Type B pancreatic cell (in vitro differentiated cells): ENCODE measurements around the gene GPR34. TPM values are rescaled to one million over a fixed set of nuclear protein-coding genes. Genes with fewer than 3 reads are reported as not detected.
"Not testable (repeated sequence)": the region's sequence is repeated elsewhere in the genome, so short reads cannot be mapped to it uniquely, and the experiment has no call there.

Experiments used
- DNase-seq: peaks from one replicate; pipeline ENCODE4 v3.0.0; 2021; ENCODE audit warnings: mixed read lengths; ENCODE audit not compliant: unreplicated experiment; ENCODE audit errors: extremely low spot score
- H3K27ac Mint-ChIP-seq: 2 replicates; pipeline ENCODE4 v1.8.0; 2021; ENCODE audit warnings: mild to moderate bottlenecking, mixed read lengths
- H3K27me3 Mint-ChIP-seq: 2 replicates; pipeline ENCODE4 v1.8.0; 2021; ENCODE audit warnings: mixed read lengths
- H3K36me3 Mint-ChIP-seq: 2 replicates; pipeline ENCODE4 v1.8.0; 2021; ENCODE audit warnings: mixed read lengths
- H3K4me1 Mint-ChIP-seq: one replicate; pipeline ENCODE4 v1.8.0; 2021; ENCODE audit warnings: mixed read lengths; ENCODE audit not compliant: unreplicated experiment
- H3K4me3 Mint-ChIP-seq: 2 replicates; pipeline ENCODE4 v1.8.0; 2021; ENCODE audit warnings: mild to moderate bottlenecking, mixed read lengths
- H3K9me3 Mint-ChIP-seq: 2 replicates; pipeline ENCODE4 v1.8.0; 2021; ENCODE audit warnings: mixed read lengths
- total RNA-seq: library from RNA; stranded (reverse); gene quantifications from 2 replicates; pipeline ENCODE4 v1.2.1, GENCODE V29; 2021; ENCODE audit warnings: low replicate concordance
- TF ChIP-seq, protein P1 (sequence below): fragments of 200-600 bp; sonication (generic); conservative IDR thresholded peaks from 2 replicates; pipeline ENCODE4 v1.5.0; 2021; ENCODE audit warnings: antibody characterized with exemption, mild to moderate bottlenecking

Gene GPR34
- total RNA-seq, 1 donor from 2014 or later: not detected

DNA sequence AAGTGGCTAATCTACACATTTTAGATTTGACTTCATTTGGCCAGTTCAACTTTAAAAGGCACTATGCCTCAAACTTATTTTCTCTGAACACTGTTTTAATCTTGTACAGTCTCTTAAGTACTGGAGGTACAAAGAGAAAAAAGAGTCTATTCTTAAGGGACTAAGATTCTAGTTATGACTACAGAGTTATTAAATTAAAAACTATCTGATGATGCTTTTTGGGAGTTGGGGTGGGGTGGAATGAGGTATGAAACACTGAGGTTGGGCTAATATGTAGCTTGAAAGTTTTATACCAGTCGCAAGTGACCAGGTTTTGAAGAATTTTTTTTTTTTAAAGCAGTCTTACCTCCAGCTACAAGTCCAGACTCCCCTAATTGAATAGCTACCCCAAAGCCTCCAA, 17.7 kb upstream of the GPR34 start:
- Mint-ChIP-seq H3K27me3 (no peaks in the 10 kb centered on the region), H3K4me3 (no peak overlapping the region), H3K9me3 (no peaks in the 10 kb centered on the region), H3K4me1 (no peaks in the 10 kb centered on the region), H3K36me3 (peaks cover 10% of the 10 kb centered on the region), H3K27ac (no peak overlapping the region)
- DNase-seq: no peak
- TF ChIP-seq, protein P1, sequence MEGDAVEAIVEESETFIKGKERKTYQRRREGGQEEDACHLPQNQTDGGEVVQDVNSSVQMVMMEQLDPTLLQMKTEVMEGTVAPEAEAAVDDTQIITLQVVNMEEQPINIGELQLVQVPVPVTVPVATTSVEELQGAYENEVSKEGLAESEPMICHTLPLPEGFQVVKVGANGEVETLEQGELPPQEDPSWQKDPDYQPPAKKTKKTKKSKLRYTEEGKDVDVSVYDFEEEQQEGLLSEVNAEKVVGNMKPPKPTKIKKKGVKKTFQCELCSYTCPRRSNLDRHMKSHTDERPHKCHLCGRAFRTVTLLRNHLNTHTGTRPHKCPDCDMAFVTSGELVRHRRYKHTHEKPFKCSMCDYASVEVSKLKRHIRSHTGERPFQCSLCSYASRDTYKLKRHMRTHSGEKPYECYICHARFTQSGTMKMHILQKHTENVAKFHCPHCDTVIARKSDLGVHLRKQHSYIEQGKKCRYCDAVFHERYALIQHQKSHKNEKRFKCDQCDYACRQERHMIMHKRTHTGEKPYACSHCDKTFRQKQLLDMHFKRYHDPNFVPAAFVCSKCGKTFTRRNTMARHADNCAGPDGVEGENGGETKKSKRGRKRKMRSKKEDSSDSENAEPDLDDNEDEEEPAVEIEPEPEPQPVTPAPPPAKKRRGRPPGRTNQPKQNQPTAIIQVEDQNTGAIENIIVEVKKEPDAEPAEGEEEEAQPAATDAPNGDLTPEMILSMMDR: no peak

DNA sequence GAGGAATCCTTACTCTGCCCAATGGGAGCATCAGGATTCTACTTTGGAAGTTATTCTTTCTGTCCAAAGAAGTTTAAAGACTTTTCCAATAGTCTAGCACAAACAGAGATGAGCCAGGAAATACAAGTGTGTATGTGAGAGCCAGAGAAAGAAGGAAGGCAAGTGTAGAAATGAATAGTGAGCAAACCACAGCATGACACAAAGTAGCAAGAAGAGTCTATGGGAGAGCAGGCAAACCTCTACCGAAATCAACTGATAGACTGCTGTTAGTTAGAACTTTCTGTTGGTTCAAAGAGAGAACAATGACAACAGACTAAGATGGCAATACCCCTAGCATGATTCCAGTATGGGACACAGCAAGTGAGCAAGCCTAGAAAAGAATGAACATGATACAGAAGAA, 16.1 kb upstream of the GPR34 start:
- Mint-ChIP-seq H3K9me3 (peaks cover 4% of the 10 kb centered on the region), H3K4me3 (no peak overlapping the region), H3K27ac (no peak overlapping the region), H3K36me3 (peaks cover 14% of the 10 kb centered on the region), H3K4me1 (no peaks in the 10 kb centered on the region), H3K27me3 (no peaks in the 10 kb centered on the region)
- TF ChIP-seq, protein P1: no peak
- DNase-seq: no peak

DNA sequence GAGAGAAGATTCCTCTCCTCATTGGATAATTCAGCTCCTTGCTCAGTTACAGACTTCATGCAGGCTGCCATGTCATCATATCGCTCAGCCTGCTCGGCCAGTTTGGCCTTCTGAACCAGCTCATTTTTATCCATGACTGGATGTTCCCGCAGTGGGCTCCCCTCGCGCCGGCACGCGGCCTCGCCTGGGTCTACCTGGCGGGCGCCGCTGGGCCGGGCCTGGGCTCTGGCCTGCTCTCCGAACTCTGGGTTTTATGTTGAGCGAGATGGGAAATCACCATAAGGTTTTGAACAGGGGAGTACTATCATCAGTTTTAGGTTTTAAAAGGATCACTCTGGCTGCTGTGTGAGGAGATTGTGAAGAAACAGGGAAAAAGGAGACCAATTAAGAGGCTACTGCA, 12.4 kb upstream of the GPR34 start:
- H3K36me3 Mint-ChIP-seq, DNase-seq, H3K27ac Mint-ChIP-seq, H3K4me1 Mint-ChIP-seq, H3K27me3 Mint-ChIP-seq, H3K4me3 Mint-ChIP-seq, H3K9me3 Mint-ChIP-seq: not testable (repeated sequence)

DNA sequence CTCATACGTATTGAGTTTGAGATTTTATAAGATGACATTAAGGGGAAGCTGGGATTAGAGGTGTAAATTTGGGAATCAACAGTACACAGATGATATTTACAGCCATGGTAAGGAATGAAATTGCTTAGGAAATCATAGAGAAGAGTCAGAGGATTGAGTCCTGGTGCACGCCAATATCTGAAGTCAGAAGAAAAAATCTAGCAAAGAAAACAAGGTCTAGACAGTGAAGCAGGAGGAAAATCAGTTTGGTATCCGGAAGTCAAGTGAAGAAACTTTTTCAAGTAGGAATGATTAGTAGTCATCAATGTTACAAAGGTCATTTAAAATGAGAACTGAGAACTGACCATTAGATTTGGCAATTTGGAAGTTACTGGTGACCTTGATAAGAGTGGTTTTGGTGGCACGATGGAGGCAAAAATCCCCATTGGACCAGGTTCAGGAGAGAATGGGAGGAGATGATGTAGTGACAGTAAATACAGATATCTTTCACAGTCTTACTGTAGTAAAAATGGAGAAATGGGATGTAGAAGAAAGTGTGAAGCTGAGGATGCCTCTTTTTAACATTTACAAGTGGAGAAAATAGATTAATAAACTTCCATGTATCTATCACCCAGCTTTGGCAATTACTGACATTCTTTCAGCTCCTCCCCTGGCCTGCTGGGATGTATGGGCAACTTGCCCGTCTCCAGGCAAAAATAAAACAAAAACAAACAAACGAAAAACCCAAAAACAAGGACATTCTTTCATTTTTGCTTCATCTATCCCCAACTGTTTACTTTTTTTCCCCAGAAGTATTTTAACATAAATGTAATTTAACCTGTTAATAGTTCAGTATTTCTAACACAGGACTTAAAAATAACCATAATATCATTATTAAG, 11.4 kb upstream of the GPR34 start:
- peaks cover 4% of the 10 kb centered on the region for H3K36me3 Mint-ChIP-seq
- H3K27me3 Mint-ChIP-seq: no peaks in the 10 kb centered on the region
- DNase-seq: no peak
- H3K4me1 Mint-ChIP-seq: no peaks in the 10 kb centered on the region
- H3K4me3 Mint-ChIP-seq: no peak overlapping the region
- peaks cover 4% of the 10 kb centered on the region for H3K9me3 Mint-ChIP-seq
- H3K27ac Mint-ChIP-seq: no peak overlapping the region
- TF ChIP-seq, protein P1: no peak

DNA sequence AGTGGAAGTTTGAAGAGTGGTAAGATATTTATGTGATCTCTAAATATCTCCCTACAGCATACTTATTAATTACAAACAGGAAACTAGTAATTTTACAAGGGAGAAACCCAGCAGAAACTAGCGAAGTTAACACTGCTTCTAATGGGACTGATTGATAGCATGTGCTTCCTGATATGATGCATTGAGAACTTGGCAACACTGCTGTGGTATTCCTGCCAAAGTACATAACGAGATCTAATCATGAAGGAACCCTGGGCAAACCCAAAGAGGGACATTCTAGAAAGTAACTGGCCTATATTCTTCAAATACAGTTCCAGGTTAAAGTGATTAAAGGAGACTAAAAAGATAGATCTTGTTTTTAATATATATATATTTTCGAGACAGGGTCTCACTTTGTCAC, 4.6 kb upstream of the GPR34 start:
- Mint-ChIP-seq H3K4me1 (no peaks in the 10 kb centered on the region), H3K4me3 (no peak overlapping the region), H3K36me3 (no peaks in the 10 kb centered on the region), H3K27me3 (no peaks in the 10 kb centered on the region), H3K27ac (no peak overlapping the region), H3K9me3 (no peaks in the 10 kb centered on the region)
- DNase-seq: no peak
- TF ChIP-seq, protein P1: no peak

DNA sequence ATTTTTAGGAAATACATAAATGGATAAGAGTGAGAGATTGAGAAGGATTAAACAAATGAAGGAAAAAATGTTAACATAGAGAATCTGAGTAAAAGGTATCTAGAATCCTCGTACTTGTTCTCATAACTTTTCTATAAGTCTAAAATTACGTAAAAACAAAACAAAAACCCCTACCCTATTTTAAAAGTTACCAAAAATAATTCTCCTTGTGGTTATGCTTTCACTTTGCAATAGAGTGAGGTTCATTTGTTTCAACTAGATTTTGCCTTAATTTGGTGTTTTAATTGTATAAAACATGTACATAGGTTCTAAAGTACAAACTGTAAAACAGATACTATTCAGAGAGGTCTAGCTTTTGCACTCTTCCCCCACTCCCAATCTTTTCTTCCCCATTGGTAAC, 3.8 kb upstream of the GPR34 start:
- Mint-ChIP-seq H3K9me3 (no peaks in the 10 kb centered on the region), H3K27ac (no peak overlapping the region), H3K36me3 (no peaks in the 10 kb centered on the region), H3K4me1 (no peaks in the 10 kb centered on the region), H3K4me3 (no peak overlapping the region), H3K27me3 (no peaks in the 10 kb centered on the region)
- TF ChIP-seq, protein P1: no peak
- DNase-seq: no peak
